H1 (cell line): ENCODE data around the gene DNASE1L1. TPM values are rescaled to one million over a fixed set of nuclear protein-coding genes. Genes with fewer than 3 reads are reported as not detected.

Source experiments
- CTCF ChIA-PET: fragments of 300-600 bp; sonication (Branson Sonifier 250); formaldehyde crosslinking; loops from one replicate; lab custom pipeline; 2021; ENCODE audit not compliant: partially characterized antibody; lab: Charles Lee
- POLR2A ChIA-PET: fragments of 300-600 bp; sonication (Branson Sonifier 250); formaldehyde crosslinking; loops from one replicate; lab custom pipeline; 2021; ENCODE audit warnings: inconsistent platforms; ENCODE audit not compliant: partially characterized antibody; lab: Charles Lee
- DNase-seq, 2 experiments: peaks; one replicate each; pipeline versions ENCODE4 v3.0.0 to v3.0.0-alpha.2; 2010 to 2022; ENCODE audit warnings: low spot score in 2 of 2, low read depth in 1 of 2, mixed read lengths in 1 of 2
- FAIRE-seq: peaks from 2 replicates; lab custom pipeline; 2011; peaks lifted over from hg19 to GRCh38; lab: Jason Lieb, UNC
- H2AFZ ChIP-seq: 2 replicates; pipeline ENCODE4 v1.8.1; 2012; ENCODE audit warnings: low read length, inconsistent platforms
- H2AK5ac ChIP-seq: 2 replicates; pipeline ENCODE4 v1.6.1; 2013; ENCODE audit warnings: low read depth, low read length
- H2BK120ac ChIP-seq: replicated peaks from 2 replicates; pipeline ENCODE3; 2013; ENCODE audit warnings: low read depth, low read length, inconsistent platforms
- H2BK12ac ChIP-seq: 2 replicates; pipeline ENCODE4 v1.6.1; 2013; ENCODE audit warnings: low read depth, low read length
- H2BK15ac ChIP-seq: 2 replicates; pipeline ENCODE4 v1.6.1; 2013; ENCODE audit warnings: low read length
- H2BK20ac ChIP-seq: 2 replicates; pipeline ENCODE4 v1.6.1; 2013; ENCODE audit warnings: low read length
- H2BK5ac ChIP-seq: 2 replicates; pipeline ENCODE4 v1.6.1; 2013; ENCODE audit warnings: low read depth, low read length
- H3K14ac ChIP-seq: 2 replicates; pipeline ENCODE4 v1.6.1; 2013; ENCODE audit warnings: inconsistent platforms; ENCODE audit not compliant: insufficient read length
- H3K18ac ChIP-seq: 2 replicates; pipeline ENCODE4 v1.6.1; 2013; ENCODE audit warnings: low read length; ENCODE audit errors: extremely low read depth
- H3K23ac ChIP-seq: 2 replicates; pipeline ENCODE4 v1.6.1; 2013; ENCODE audit warnings: inconsistent platforms; ENCODE audit not compliant: insufficient read length
- H3K23me2 ChIP-seq: 2 replicates; pipeline ENCODE4 v1.6.1; 2013; ENCODE audit warnings: low read depth, low read length
- H3K27ac ChIP-seq: 2 replicates; pipeline ENCODE4 v1.6.1; 2011; ENCODE audit warnings: low read depth, low read length, inconsistent platforms
- H3K27me3 ChIP-seq, 4 experiments: replicated peaks in 1 of 4; 1 replicate in 1 of 4; 2 replicates in 3 of 4; pipeline versions ENCODE4 v1.6.1 to v1.8.1; 2011 to 2013; ENCODE audit warnings: low read length in 3 of 4, mild to moderate bottlenecking in 3 of 4, inconsistent platforms in 2 of 4, mixed read lengths in 2 of 4, moderate library complexity in 1 of 4; ENCODE audit not compliant: control insufficient read depth in 3 of 4, insufficient read depth in 3 of 4; ENCODE audit errors: extremely low read depth in 1 of 4
- H3K36me3 ChIP-seq, 4 experiments: 2 replicates each; pipeline versions ENCODE4 v1.6.1 to v1.8.1; 2011 to 2013; ENCODE audit warnings: mild to moderate bottlenecking in 4 of 4, low read length in 3 of 4, moderate library complexity in 2 of 4, control low read depth in 1 of 4, inconsistent platforms in 1 of 4; ENCODE audit not compliant: insufficient read depth in 4 of 4, control insufficient read depth in 2 of 4
- H3K4ac ChIP-seq: replicated peaks from 2 replicates; pipeline ENCODE3; 2013; ENCODE audit warnings: low read length, low read depth, mixed read lengths, inconsistent platforms; ENCODE audit not compliant: insufficient read length
- H3K4me1 ChIP-seq, 4 experiments: replicated peaks in 1 of 4; 1 replicate in 1 of 4; 2 replicates in 3 of 4; pipeline versions ENCODE4 v1.6.1 to v1.8.1; 2011 to 2013; ENCODE audit warnings: low read length in 3 of 4, inconsistent platforms in 2 of 4, mixed read lengths in 1 of 4; ENCODE audit not compliant: insufficient read depth in 4 of 4, control insufficient read depth in 3 of 4
- H3K4me2 ChIP-seq, 2 experiments: 2 replicates each; pipeline versions ENCODE4 v1.6.1 to v1.8.1; 2011 to 2013; ENCODE audit warnings: low read depth in 2 of 2, low read length in 2 of 2, control low read depth in 1 of 2, inconsistent platforms in 1 of 2, mild to moderate bottlenecking in 1 of 2; ENCODE audit not compliant: insufficient read depth in 1 of 2
- H3K4me3 ChIP-seq, 4 experiments: fragments of 200-600, 300-600 bp in 1 of 4; sonication (generic), shearing (Covaris generic), sonication (Bioruptor Twin) in 1 of 4; 2 replicates each; pipeline versions ENCODE4 v1.5.1 to v1.8.1; 2011 to 2016; ENCODE audit warnings: low read length in 4 of 4, low read depth in 3 of 4, control low read depth in 2 of 4, inconsistent platforms in 2 of 4, mild to moderate bottlenecking in 2 of 4, mixed read lengths in 1 of 4, moderate library complexity in 1 of 4; ENCODE audit not compliant: insufficient read depth in 2 of 4; ENCODE audit errors: extremely low read depth in 1 of 4
- H3K56ac ChIP-seq: replicated peaks from 2 replicates; pipeline ENCODE3; 2013; ENCODE audit warnings: low read depth, mild to moderate bottlenecking, mixed read lengths, low read length, inconsistent platforms; ENCODE audit not compliant: insufficient read length
- H3K79me1 ChIP-seq: 2 replicates; pipeline ENCODE4 v1.6.1; 2013; ENCODE audit warnings: low read depth, low read length, control low read depth
- H3K79me2 ChIP-seq, 2 experiments: 2 replicates each; pipeline versions ENCODE4 v1.6.1 to v1.8.1; 2012 to 2013; ENCODE audit warnings: low read length in 2 of 2, mild to moderate bottlenecking in 2 of 2, inconsistent platforms in 1 of 2; ENCODE audit not compliant: insufficient read depth in 2 of 2, control insufficient read depth in 1 of 2
- H3K9ac ChIP-seq, 4 experiments: replicated peaks in 1 of 4; 1 replicate in 1 of 4; 2 replicates in 3 of 4; pipeline versions ENCODE4 v1.6.1 to v1.8.1; 2011 to 2013; ENCODE audit warnings: low read depth in 3 of 4, low read length in 3 of 4, control low read depth in 2 of 4, mild to moderate bottlenecking in 2 of 4, moderate library complexity in 2 of 4, inconsistent platforms in 1 of 4; ENCODE audit errors: extremely low read depth in 1 of 4
- H3K9me3 ChIP-seq, 2 experiments: 2 replicates each; pipeline versions ENCODE4 v1.6.1 to v1.8.1; 2012 to 2013; ENCODE audit warnings: mild to moderate bottlenecking in 2 of 2, moderate library complexity in 2 of 2, control low read depth in 1 of 2, inconsistent platforms in 1 of 2, low read depth in 1 of 2, low read length in 1 of 2, mixed read lengths in 1 of 2; ENCODE audit not compliant: insufficient read depth in 2 of 2
- H4K20me1 ChIP-seq, 2 experiments: replicated peaks in 1 of 2; 2 replicates each; pipeline versions ENCODE3 to v1.8.1; 2011 to 2013; ENCODE audit warnings: inconsistent platforms in 2 of 2, low read length in 2 of 2, mild to moderate bottlenecking in 1 of 2; ENCODE audit not compliant: insufficient read depth in 2 of 2, control insufficient read depth in 1 of 2
- H4K5ac ChIP-seq: 2 replicates; pipeline ENCODE4 v1.6.1; 2013; ENCODE audit warnings: low read length, low read depth, mixed read lengths, inconsistent platforms; ENCODE audit not compliant: insufficient read length
- H4K8ac ChIP-seq: 2 replicates; pipeline ENCODE4 v1.8.0; 2013; ENCODE audit warnings: mild to moderate bottlenecking, moderate library complexity, low read length, inconsistent platforms; ENCODE audit not compliant: insufficient read depth; ENCODE audit errors: extremely low read depth
- H4K91ac ChIP-seq: replicated peaks from 2 replicates; pipeline ENCODE3; 2013; ENCODE audit warnings: low read length, mixed read lengths, inconsistent platforms; ENCODE audit not compliant: insufficient read length
- JUN ChIP-seq: IDR thresholded peaks from 2 replicates; pipeline ENCODE4 v1.6.1; 2011; ENCODE audit warnings: low read depth, mild to moderate bottlenecking, improper control_type of control experiment, low read length
- KDM1A ChIP-seq: fragments of 200-600, 300-600 bp; sonication (generic); IDR thresholded peaks from 2 replicates; pipeline ENCODE4 v1.7.1; 2016; ENCODE audit warnings: mild to moderate bottlenecking, low read length, borderline replicate concordance
- POLR2A ChIP-seq, 2 experiments: IDR thresholded peaks; 1 replicate in 1 of 2; 2 replicates in 1 of 2; pipeline ENCODE4 v1.6.1; 2011; ENCODE audit warnings: low read depth in 2 of 2, low read length in 2 of 2, mild to moderate bottlenecking in 2 of 2; ENCODE audit errors: control extremely low read depth in 1 of 2
- POLR2AphosphoS5 ChIP-seq: IDR thresholded peaks from 2 replicates; pipeline ENCODE4 v1.6.1; 2011; ENCODE audit warnings: low read depth, low read length
- POU5F1 ChIP-seq: IDR thresholded peaks from 2 replicates; pipeline ENCODE4 v1.6.1; 2011; ENCODE audit warnings: low read depth, mild to moderate bottlenecking, low read length, moderate library complexity
- SAP30 ChIP-seq: fragments of 300-600 bp; sonication (generic); IDR thresholded peaks from 2 replicates; pipeline ENCODE4 v1.7.1; 2012; ENCODE audit warnings: low read length, moderate library complexity, mild to moderate bottlenecking, inconsistent platforms; ENCODE audit not compliant: insufficient read depth, insufficient replicate concordance
- SIX5 ChIP-seq: IDR thresholded peaks from 2 replicates; pipeline ENCODE4 v1.6.1; 2011; ENCODE audit warnings: mild to moderate bottlenecking, low read depth, low read length
- TCF12 ChIP-seq: IDR thresholded peaks from 2 replicates; pipeline ENCODE4 v1.6.1; 2011; ENCODE audit warnings: low read depth, mild to moderate bottlenecking, low read length
- ZNF274 ChIP-seq: IDR thresholded peaks from 2 replicates; pipeline ENCODE4 v1.7.0; 2012; ENCODE audit warnings: low read length, borderline replicate concordance; ENCODE audit errors: extremely low read depth
- WGBS, 2 experiments: shearing (Covaris generic) in 1 of 2; methylation state at CpG; one replicate each; pipeline versions ENCODE4 v1.1.6 to v1.1.7; 2013 to 2015; ENCODE audit warnings: low lambda C conversion rate in 2 of 2, mixed read lengths in 2 of 2, inconsistent platforms in 1 of 2, low coverage in 1 of 2, missing lambda C conversion rate in 1 of 2; ENCODE audit not compliant: insufficient replicate concordance in 2 of 2, insufficient coverage in 1 of 2, insufficient read length in 1 of 2; ENCODE audit errors: extremely low coverage in 1 of 2, missing lambda C conversion rate in 1 of 2; 5-methylcytosine and 5-hydroxymethylcytosine counted together
- polyA plus RNA-seq, 7 experiments: library from polyadenylated mRNA; depleted of rRNA in 3 of 7; stranded (reverse) in 5 of 7; unstranded in 2 of 7; fragments of >200 nt in 5 of 7; fragments of 200-250 nt in 2 of 7; gene quantifications; 1 replicate in 5 of 7; 2 replicates in 1 of 7; 4 replicates in 1 of 7; pipeline versions ENCODE4 v1.2.1 to v1.2.3, GENCODE V29; 2011 to 2013; ENCODE audit warnings: missing spikeins in 2 of 7, mixed read lengths in 2 of 7
- total RNA-seq: library from RNA; stranded (reverse); fragmentation: NEBNext Ultra II Directional; extraction: Animal tissue kit (Norgen Biotek cat#: 25700); gene quantifications from 2 replicates; pipeline ENCODE4 v1.2.1, GENCODE V29; 2021
- TF ChIP-seq, protein P1 (sequence below): IDR thresholded peaks from 2 replicates; pipeline ENCODE4 v1.6.1; 2011; ENCODE audit warnings: low read length, improper control_type of control experiment

DNASE1L1 gene
- total and polyA plus RNA-seq, 2 of the 8 experiments (the other 6 are each of a cell fraction or from before 2014, with no cell fraction given): 8.7 to 30.0 TPM

DNA sequence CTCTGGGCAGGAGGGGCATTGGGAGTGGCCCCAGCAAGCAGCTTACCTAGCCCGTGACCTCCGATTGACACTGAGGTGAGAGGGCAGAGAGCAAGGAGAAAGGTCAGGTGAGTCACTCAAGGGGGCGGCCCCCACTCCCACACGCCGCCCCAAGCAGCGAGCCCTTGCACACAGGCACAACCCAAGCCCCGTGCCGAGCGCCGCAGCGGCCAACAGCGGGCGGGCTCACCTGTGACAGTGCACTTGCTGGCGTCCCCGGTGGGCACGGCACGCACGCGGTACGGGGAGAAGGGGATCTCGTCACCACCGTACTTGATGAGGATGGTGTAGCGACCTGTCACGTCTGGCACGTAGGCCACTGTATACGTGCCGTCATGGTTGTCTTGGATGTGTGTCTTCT, 51.8 kb downstream of the DNASE1L1 start:
- Histone ChIP-seq H3K79me2 (peaks cover 0 to 7% of the 10 kb centered on the region in 2 experiments; a peak in 2 of 4 replicates), H3K14ac (no peak overlapping the region)
- no peak for DNase-seq

More for the DNA sequence above, 51.8 kb downstream of the DNASE1L1 start:
- peaks cover 7 to 49% of the 10 kb centered on the region in 2 experiments for H4K20me1 ChIP-seq
- 90% methylated on average over 8 of the region's 27 CpGs; no CpG with 5 or more reads in 1 of the 2 experiments for WGBS, 2 experiments
- peaks cover 42 to 97% (median 81%) of the 10 kb centered on the region in 4 experiments; a peak in 7 of 8 replicates for H3K36me3 ChIP-seq
- ChIA-PET CTCF (interaction anchor here (0.8 kb wide), 1 partner anchor 16 kb away, joined by 4 read pairs; no protein-coding TSS in a partner anchor), POLR2A (interaction anchor here (2.2 to 15.6 kb wide), 3 partner anchors 8 to 41 kb away, joined by 12 to 348 read pairs (median 46); partner anchors contain the start of gene RPL10)
- no peaks in the 10 kb centered on the region; the same call in 1 of the 2 replicates for H3K79me1 ChIP-seq
- no peak for FAIRE-seq
- no peak overlapping the region for H4K91ac ChIP-seq
- H2AK5ac ChIP-seq: no peak overlapping the region
- H2BK5ac ChIP-seq: no peak overlapping the region
- no peak overlapping the region for H3K9ac ChIP-seq
- H3K4me1 ChIP-seq: no peaks in the 10 kb centered on the region
- H3K4me3 ChIP-seq: no peak overlapping the region
- H2AFZ ChIP-seq: no peak overlapping the region
- H2BK20ac ChIP-seq: no peak overlapping the region
- H3K18ac ChIP-seq: no peak overlapping the region
- TF ChIP-seq POLR2A (IDR thresholded peaks at IDR 0.05; ENCODE audit: control extremely low read depth in 1 of 2, low read depth in 2 of 2, low read length in 2 of 2): peak in 1 of 2 experiments; percentile 37; a peak in 1 of 3 replicates
- TF ChIP-seq, protein P1, sequence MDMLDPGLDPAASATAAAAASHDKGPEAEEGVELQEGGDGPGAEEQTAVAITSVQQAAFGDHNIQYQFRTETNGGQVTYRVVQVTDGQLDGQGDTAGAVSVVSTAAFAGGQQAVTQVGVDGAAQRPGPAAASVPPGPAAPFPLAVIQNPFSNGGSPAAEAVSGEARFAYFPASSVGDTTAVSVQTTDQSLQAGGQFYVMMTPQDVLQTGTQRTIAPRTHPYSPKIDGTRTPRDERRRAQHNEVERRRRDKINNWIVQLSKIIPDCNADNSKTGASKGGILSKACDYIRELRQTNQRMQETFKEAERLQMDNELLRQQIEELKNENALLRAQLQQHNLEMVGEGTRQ: no peak
- no peak for TF ChIP-seq SIX5
- TF ChIP-seq ZNF274: no peak
- no peak for TF ChIP-seq SAP30
- TF ChIP-seq TCF12: no peak
- peak; percentile 76 for TF ChIP-seq POLR2AphosphoS5
- TF ChIP-seq POU5F1: no peak
- no peak for TF ChIP-seq JUN
- no peak for TF ChIP-seq KDM1A
- H3K9me3 ChIP-seq: no peaks in the 10 kb centered on the region
- no peak overlapping the region for H3K23ac ChIP-seq
- no peak overlapping the region for H4K8ac ChIP-seq
- no peak overlapping the region for H4K5ac ChIP-seq
- H3K27me3 ChIP-seq: no peaks in the 10 kb centered on the region
- H3K56ac ChIP-seq: no peak overlapping the region
- H2BK12ac ChIP-seq: no peak overlapping the region
- no peak overlapping the region for H3K4ac ChIP-seq
- no peaks in the 10 kb centered on the region for H3K23me2 ChIP-seq
- no peak overlapping the region for H3K27ac ChIP-seq
- H2BK15ac ChIP-seq: no peak overlapping the region
- no peak overlapping the region for H2BK120ac ChIP-seq
- H3K4me2 ChIP-seq: no peak overlapping the region
